Ascending aorta (tissue), 2 donors: ENCODE results near the gene HDC. TPM values are rescaled to one million over a fixed set of nuclear protein-coding genes. Genes with fewer than 3 reads are reported as not detected.

Source experiments
- DNase-seq, 2 donors: peaks; one replicate each; pipeline ENCODE4 v3.0.0-alpha.2; 2019; ENCODE audit warnings: low spot score in 2 of 2
- H3K27ac ChIP-seq, 2 donors: fragments of 200-600 bp; sonication (generic); one replicate each; pipeline ENCODE4 v1.5.1; 2016 to 2017; ENCODE audit warnings: mild to moderate bottlenecking in 1 of 2
- H3K27me3 ChIP-seq: fragments of 200-600 bp; sonication (generic); one replicate; pipeline ENCODE4 v1.5.1; 2017
- H3K36me3 ChIP-seq, 2 donors: fragments of 200-600 bp; sonication (generic); one replicate each; pipeline ENCODE4 v1.5.1; 2016
- H3K4me1 ChIP-seq, 2 donors: fragments of 200-600 bp; sonication (generic); one replicate each; pipeline ENCODE4 v1.5.1; 2016 to 2017; ENCODE audit warnings: mild to moderate bottlenecking in 1 of 2
- H3K4me3 ChIP-seq, 2 donors: fragments of 200-600 bp; sonication (generic); one replicate each; pipeline ENCODE4 v1.5.1; 2016 to 2017; ENCODE audit warnings: mild to moderate bottlenecking in 1 of 2
- H3K9me3 ChIP-seq, 2 donors: fragments of 200-600 bp; sonication (generic); one replicate each; pipeline ENCODE4 v1.5.1; 2016
- intact Hi-C: fragments of 100-400 bp; cut with DNase I; formaldehyde crosslinking; loops from one replicate; pipeline ENCODE4 v1.15.1; 2023
- total RNA-seq: library from RNA; depleted of rRNA; stranded (reverse); fragments of >200 nt; gene quantifications from one replicate; pipeline ENCODE4 v1.1.0, GENCODE V29; 2016
- TF ChIP-seq, protein P1 (sequence below), 3 experiments: fragments of 200-600 bp in 2 of 3; fragments of 450-650 bp in 1 of 3; sonication (generic) in 2 of 3; IDR thresholded peaks; one replicate each; pipeline ENCODE4 v1.5.1; 2016 to 2019; ENCODE audit warnings: antibody characterized with exemption in 3 of 3, mild to moderate bottlenecking in 1 of 3, moderate library complexity in 1 of 3

HDC gene
- total RNA-seq, 1 donor from 2014 or later: not detected

DNA sequence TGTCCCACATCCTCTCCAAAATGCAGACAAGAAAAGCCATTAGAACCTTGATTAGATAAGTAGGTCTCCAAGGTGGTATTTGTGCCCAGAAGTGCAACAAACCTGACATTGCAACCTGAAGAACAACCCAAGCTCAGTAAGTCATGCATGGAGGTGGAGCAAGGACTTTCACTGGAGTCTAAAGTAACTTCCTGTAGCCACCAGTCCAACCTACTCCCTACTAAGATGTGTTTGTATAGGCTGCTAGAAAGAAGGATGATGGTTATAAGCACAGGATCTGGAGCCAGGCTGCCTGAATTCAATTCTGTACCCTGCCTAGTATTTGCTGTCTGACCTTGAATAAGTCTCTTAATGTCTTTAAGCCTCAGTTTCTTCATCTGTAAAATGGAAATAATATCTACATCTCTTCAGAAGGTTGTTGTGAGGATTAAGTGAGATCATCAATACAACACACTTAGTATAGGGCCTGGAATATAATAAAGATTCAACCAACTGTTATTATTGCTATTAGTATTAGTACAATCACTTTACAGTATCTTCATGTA, 32.3 kb downstream of the HDC start:
- TF ChIP-seq, protein P1, sequence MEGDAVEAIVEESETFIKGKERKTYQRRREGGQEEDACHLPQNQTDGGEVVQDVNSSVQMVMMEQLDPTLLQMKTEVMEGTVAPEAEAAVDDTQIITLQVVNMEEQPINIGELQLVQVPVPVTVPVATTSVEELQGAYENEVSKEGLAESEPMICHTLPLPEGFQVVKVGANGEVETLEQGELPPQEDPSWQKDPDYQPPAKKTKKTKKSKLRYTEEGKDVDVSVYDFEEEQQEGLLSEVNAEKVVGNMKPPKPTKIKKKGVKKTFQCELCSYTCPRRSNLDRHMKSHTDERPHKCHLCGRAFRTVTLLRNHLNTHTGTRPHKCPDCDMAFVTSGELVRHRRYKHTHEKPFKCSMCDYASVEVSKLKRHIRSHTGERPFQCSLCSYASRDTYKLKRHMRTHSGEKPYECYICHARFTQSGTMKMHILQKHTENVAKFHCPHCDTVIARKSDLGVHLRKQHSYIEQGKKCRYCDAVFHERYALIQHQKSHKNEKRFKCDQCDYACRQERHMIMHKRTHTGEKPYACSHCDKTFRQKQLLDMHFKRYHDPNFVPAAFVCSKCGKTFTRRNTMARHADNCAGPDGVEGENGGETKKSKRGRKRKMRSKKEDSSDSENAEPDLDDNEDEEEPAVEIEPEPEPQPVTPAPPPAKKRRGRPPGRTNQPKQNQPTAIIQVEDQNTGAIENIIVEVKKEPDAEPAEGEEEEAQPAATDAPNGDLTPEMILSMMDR (IDR thresholded peaks at IDR 0.05): no peak
- intact Hi-C loops: no loop called here
- Histone ChIP-seq H3K27ac (no peak overlapping the region), H3K36me3 (no peaks in the 10 kb centered on the region), H3K27me3 (no peaks in the 10 kb centered on the region), H3K4me1 (no peaks in the 10 kb centered on the region), H3K4me3 (no peak overlapping the region), H3K9me3 (no peaks in the 10 kb centered on the region)
- no peak for DNase-seq

DNA sequence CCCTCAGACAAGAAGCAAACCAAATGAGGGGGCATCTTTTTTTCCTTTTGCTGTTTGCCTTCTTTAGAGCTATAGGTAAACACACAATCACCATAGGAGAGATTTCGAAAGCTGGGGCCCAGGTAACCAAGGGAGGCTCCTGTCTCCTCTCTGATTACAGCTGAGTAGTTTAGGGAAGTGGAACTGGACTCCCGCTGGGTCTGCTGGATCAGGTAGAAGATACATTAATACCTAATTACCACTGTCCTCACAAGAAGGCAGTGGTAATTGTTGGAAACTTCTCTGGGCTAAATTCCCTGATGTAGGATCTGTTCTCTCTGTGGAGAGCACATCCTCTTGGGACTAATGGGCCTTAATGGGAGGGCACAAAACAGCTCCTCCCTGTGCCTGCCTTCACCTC, 32.7 kb downstream of the HDC start:
- Histone ChIP-seq H3K9me3 (no peaks in the 10 kb centered on the region), H3K27ac (no peak overlapping the region), H3K36me3 (no peaks in the 10 kb centered on the region), H3K4me3 (no peak overlapping the region), H3K4me1 (no peaks in the 10 kb centered on the region), H3K27me3 (no peaks in the 10 kb centered on the region)
- DNase-seq: no peak
- intact Hi-C loops: no loop called here
- TF ChIP-seq, protein P1 (IDR thresholded peaks at IDR 0.05): no peak

DNA sequence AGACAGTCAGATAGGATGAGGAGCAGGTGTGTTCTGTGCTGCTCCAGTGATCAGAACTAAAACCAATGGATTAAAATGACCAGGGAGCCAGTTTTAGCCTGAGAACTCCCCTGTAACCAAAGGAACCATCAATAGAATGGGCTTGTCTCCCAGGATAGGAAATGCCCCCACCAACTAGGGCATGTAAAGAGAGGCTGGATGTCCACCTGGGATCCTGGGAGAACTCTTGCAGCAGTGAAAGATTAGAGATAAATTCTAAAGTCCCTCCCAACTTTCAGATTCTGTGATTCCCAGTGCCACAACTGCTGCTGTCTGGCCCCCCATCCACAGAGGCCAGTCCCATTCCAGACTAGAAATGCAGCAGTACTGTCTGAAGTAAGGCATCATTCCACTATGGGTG, 33.8 kb downstream of the HDC start:
- no peak for DNase-seq
- Histone ChIP-seq H3K4me1 (no peaks in the 10 kb centered on the region), H3K4me3 (no peak overlapping the region), H3K36me3 (no peaks in the 10 kb centered on the region), H3K27ac (no peak overlapping the region), H3K27me3 (no peaks in the 10 kb centered on the region), H3K9me3 (no peaks in the 10 kb centered on the region)
- intact Hi-C loops: no loop called here
- TF ChIP-seq, protein P1 (IDR thresholded peaks at IDR 0.05): no peak

DNA sequence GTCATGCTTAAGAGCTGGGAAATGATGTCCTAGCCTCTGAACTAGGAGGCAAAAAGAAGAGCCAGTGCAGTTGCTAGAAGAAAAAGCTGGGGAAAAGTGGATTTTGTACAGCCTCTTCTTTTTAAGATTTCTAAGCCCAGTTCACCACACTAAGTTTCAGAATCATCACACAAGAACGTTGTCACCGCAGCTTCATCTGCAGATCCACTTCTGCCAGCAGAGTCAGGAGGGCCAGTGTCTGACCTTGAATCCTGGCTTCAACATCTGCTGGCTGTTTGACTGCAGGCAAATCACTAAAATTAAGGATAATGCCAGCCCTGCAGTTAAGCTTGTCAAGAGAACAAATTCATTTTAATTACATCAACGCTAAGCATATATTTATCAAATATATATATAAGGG, 36.2 kb downstream of the HDC start:
- H3K27me3 ChIP-seq: no peaks in the 10 kb centered on the region
- H3K9me3 ChIP-seq: no peaks in the 10 kb centered on the region
- no peak overlapping the region for H3K27ac ChIP-seq
- intact Hi-C loops: no loop called here
- no peak overlapping the region for H3K4me3 ChIP-seq
- TF ChIP-seq, protein P1 (IDR thresholded peaks at IDR 0.05): no peak
- DNase-seq: no peak
- no peaks in the 10 kb centered on the region for H3K36me3 ChIP-seq
- no peaks in the 10 kb centered on the region for H3K4me1 ChIP-seq

DNA sequence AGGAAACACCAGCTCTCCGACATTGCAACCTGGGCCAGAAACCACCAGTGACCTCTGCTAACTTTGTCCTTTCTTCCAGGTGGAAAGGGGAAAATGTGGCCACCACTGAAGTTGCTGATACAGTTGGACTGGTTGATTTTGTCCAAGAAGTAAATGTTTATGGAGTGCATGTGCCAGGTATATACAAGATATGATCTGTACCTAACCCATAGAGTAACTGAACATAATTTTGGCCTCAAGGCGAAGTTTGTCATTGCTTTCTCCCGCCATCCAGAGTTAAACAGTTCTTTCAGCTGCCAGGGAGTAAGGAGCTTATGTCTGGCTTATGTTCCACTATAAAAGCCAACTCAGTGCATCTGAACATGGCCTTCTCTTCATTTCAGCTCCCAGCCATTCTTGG, 36.7 kb downstream of the HDC start:
- DNase-seq: no peak
- Histone ChIP-seq H3K36me3 (no peaks in the 10 kb centered on the region), H3K4me1 (no peaks in the 10 kb centered on the region), H3K4me3 (no peak overlapping the region), H3K9me3 (no peaks in the 10 kb centered on the region), H3K27ac (no peak overlapping the region), H3K27me3 (no peaks in the 10 kb centered on the region)
- intact Hi-C loops: no loop called here
- TF ChIP-seq, protein P1 (IDR thresholded peaks at IDR 0.05): no peak

DNA sequence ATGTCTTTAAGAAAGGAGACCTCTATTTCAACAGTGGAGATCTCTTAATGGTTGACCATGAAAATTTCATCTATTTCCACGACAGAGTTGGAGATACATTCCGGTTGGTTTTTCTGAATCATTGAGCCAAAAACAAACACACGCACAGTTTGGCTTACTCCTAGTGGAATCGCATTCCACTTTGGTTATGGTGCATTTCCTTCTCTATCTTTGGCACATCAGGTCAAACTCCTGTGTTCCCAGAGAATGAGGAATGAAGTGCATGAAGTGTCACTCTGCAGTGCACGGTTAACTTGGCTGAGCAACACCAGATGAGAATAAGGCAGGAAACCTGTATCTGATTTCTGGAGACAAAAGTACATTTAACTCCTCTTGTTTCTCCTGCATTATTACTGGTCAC, 38.5 kb downstream of the HDC start:
- Histone ChIP-seq H3K36me3 (no peaks in the 10 kb centered on the region), H3K4me3 (no peak overlapping the region), H3K4me1 (no peaks in the 10 kb centered on the region), H3K9me3 (no peaks in the 10 kb centered on the region), H3K27ac (no peak overlapping the region), H3K27me3 (no peaks in the 10 kb centered on the region)
- intact Hi-C loops: no loop called here
- DNase-seq: no peak
- TF ChIP-seq, protein P1 (IDR thresholded peaks at IDR 0.05): no peak
